HL-60/S4 treated with retinoic acid at 250 ng/mL for 4 days and 3 days (cell line): ENCODE data around the gene RAB27A.

Experiments used
- in situ Hi-C: fragments of 300-500 bp; cut with MboI; formaldehyde crosslinking; loops from 2 replicates; pipeline ENCODE4 v1.7.0; 2022; ENCODE audit warnings: low sequenced_read_pairs

RAB27A gene

DNA sequence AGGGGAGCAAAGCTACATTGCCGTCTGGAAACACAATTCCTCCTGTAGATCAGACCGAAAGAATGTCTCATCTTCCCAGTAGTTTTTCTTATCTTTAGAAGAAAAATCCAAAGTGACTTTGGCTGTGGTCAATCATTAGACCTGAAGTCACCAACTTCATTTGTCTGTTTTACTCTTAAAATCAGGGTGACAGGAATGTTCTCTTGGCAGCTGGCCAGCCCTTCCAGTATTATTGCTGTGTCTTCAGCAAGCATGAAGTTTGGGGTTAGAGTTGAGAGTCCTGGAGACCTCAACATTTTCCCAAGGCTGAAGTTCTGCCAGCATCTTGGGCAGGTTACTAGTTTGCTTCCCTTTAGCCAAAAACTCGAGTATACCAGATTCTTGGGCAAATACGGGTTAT is 125.3 kb downstream of the RAB27A start:
- in situ Hi-C loops: no loop called here
